Diencephalon (tissue), 1 donor: ENCODE measurements around the gene USP46. TPM values are rescaled to one million over a fixed set of nuclear protein-coding genes. Genes with fewer than 3 reads are reported as not detected.

Experiments used
- total RNA-seq: library from RNA; depleted of rRNA; stranded (reverse); fragments of >200 nt; gene quantifications from one replicate; pipeline ENCODE4 v1.2.3, GENCODE V29; 2014

The USP46 gene
- 45.0 TPM for total RNA-seq

GRCh38 chr4:52659001-52659721 lies at the start of gene USP46:
TSS of gene USP46 (minus strand) at chr4:52659301. CDS start at chr4:52659150, 151 bp downstream.

Other genes with a start within 250 kb of the USP46 start
- 0.69 TPM for gene ERVMER34-1, start 92.1 kb upstream of the USP46 start, total RNA-seq
- gene RASL11B, start 203.0 kb upstream of the USP46 start, total RNA-seq, result 6.7 TPM